Adipocyte (in vitro differentiated cells): ENCODE results near the gene ITGB2.

Experiments
- DNase-seq: peaks from one replicate; pipeline ENCODE4 v3.0.0-alpha.2; 2015; ENCODE audit warnings: low read depth
- H3K27me3 ChIP-seq: replicated peaks from 2 replicates; pipeline ENCODE4 v1.7.0; 2013; ENCODE audit warnings: mild to moderate bottlenecking, low read length, moderate library complexity; ENCODE audit not compliant: control insufficient read depth, insufficient read depth
- H3K36me3 ChIP-seq: 2 replicates; pipeline ENCODE4 v1.7.0; 2013; ENCODE audit warnings: low read length, mild to moderate bottlenecking, moderate library complexity; ENCODE audit not compliant: control insufficient read depth, insufficient read depth, severe bottlenecking
- H3K4me1 ChIP-seq: 2 replicates; pipeline ENCODE4 v1.7.0; 2013; ENCODE audit warnings: mild to moderate bottlenecking, low read length, moderate library complexity; ENCODE audit not compliant: control insufficient read depth, insufficient read depth
- H3K4me3 ChIP-seq: 2 replicates; pipeline ENCODE4 v1.7.0; 2013; ENCODE audit warnings: mild to moderate bottlenecking, low read length, moderate library complexity
- H3K9ac ChIP-seq: 2 replicates; pipeline ENCODE4 v1.7.0; 2013; ENCODE audit warnings: mild to moderate bottlenecking, low read length, moderate library complexity
- H3K9me3 ChIP-seq: 2 replicates; pipeline ENCODE4 v1.7.0; 2013; ENCODE audit warnings: mild to moderate bottlenecking, low read length, moderate library complexity; ENCODE audit not compliant: control insufficient read depth

Gene ITGB2

GRCh38 chr21:44870748-44871495 lies 49.8 kb downstream of the ITGB2 start:
- peaks cover 75% of the 10 kb centered on the region for H3K4me1 ChIP-seq
- peak overlapping the region; percentile 91 for H3K9ac ChIP-seq
- no peaks in the 10 kb centered on the region for H3K9me3 ChIP-seq
- no peak for DNase-seq
- H3K36me3 ChIP-seq = no peaks in the 10 kb centered on the region
- H3K27me3 ChIP-seq = no peaks in the 10 kb centered on the region
- peak overlapping the region; percentile 92 for H3K4me3 ChIP-seq

DNA sequence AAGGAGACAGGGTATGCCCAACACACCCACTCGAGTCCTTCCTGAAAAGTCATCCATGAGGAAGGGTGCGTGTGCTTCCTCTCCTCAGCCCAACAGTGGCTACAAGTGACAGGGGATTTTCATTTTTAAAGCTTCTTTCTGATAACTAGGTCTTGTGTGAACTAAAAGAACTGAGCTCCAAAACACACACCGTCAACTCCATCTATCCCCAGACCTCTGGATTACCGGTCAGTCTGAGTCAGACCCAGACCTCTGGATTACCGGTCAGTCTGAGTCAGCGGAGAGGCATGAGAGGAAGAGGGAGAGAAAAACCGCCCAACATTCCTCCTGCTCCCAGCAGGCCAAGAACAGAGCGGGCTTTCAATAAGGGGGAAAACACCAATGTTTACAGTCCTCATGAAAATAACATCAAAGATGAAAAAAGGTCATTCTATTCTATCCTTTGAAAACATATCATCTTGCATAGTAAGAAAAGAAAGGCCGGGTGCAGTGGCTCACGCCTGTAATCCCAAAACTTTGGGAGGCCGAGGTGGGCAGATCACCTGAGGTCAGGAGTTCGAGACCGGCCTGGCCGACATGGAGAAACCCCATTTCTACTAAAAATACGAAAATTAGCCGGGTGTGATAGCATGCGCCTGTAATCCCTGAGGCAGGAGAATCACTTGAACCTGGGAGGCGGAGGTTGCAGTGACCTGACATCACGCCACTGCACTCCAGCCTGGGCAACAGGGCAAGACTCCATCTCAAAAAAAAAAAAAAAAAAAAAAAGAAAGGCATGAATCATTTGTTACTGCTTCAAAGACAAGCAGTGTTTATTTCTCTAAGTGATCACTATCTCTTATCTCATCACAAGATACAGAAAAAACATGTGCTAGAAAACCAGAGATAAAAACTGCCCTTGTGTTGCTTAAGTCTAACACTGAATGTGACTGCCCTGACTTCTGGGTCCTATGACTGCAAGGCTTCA lies 50.6 kb downstream of the ITGB2 start:
- DNase-seq = peak; percentile 96
- peak overlapping the region; percentile 92 for H3K4me3 ChIP-seq
- peak overlapping the region; percentile 91 for H3K9ac ChIP-seq
- H3K27me3 ChIP-seq = no peaks in the 10 kb centered on the region
- no peaks in the 10 kb centered on the region for H3K9me3 ChIP-seq
- H3K36me3 ChIP-seq = peaks cover 3% of the 10 kb centered on the region
- H3K4me1 ChIP-seq = peaks cover 76% of the 10 kb centered on the region

GRCh38 chr21:44868707-44869106 lies 52.0 kb downstream of the ITGB2 start:
- H3K4me1 ChIP-seq = peaks cover 75% of the 10 kb centered on the region
- no peak overlapping the region for H3K9ac ChIP-seq
- H3K27me3 ChIP-seq = no peaks in the 10 kb centered on the region

GRCh38 chr21:44867999-44868700 lies 52.5 kb downstream of the ITGB2 start:
- no peak overlapping the region for H3K4me3 ChIP-seq
- no peaks in the 10 kb centered on the region for H3K27me3 ChIP-seq
- peaks cover 75% of the 10 kb centered on the region for H3K4me1 ChIP-seq
- no peak for DNase-seq
- peaks cover 20% of the 10 kb centered on the region for H3K36me3 ChIP-seq
- H3K9ac ChIP-seq = peak overlapping the region; percentile 9
- no peaks in the 10 kb centered on the region for H3K9me3 ChIP-seq

More at GRCh38 chr21:44868707-44869106, 52.0 kb downstream of the ITGB2 start:
- Histone ChIP-seq H3K36me3 (peaks cover 15% of the 10 kb centered on the region), H3K4me3 (no peak overlapping the region), H3K9me3 (no peaks in the 10 kb centered on the region)
- no peak for DNase-seq

- peak overlapping the region; percentile 9 for H3K9ac ChIP-seq
- H3K4me1 ChIP-seq = peaks cover 72% of the 10 kb centered on the region
- peaks cover 24% of the 10 kb centered on the region for H3K36me3 ChIP-seq
- no peaks in the 10 kb centered on the region for H3K9me3 ChIP-seq
- H3K27me3 ChIP-seq = no peaks in the 10 kb centered on the region
- DNase-seq = no peak
- no peak overlapping the region for H3K4me3 ChIP-seq
Measured at GRCh38 chr21:44867464-44867863, 53.2 kb downstream of the ITGB2 start.

GRCh38 chr21:44866780-44867179 lies 53.9 kb downstream of the ITGB2 start:
- DNase-seq = peak; percentile 53
- no peak overlapping the region for H3K4me3 ChIP-seq

GRCh38 chr21:44865561-44866280 lies 55.0 kb downstream of the ITGB2 start:
- Histone ChIP-seq H3K27me3 (no peaks in the 10 kb centered on the region), H3K9me3 (no peaks in the 10 kb centered on the region), H3K36me3 (peaks cover 27% of the 10 kb centered on the region), H3K4me3 (no peak overlapping the region), H3K4me1 (peaks cover 56% of the 10 kb centered on the region), H3K9ac (no peak overlapping the region)
- no peak for DNase-seq

More at GRCh38 chr21:44866780-44867179, 53.9 kb downstream of the ITGB2 start:
- Histone ChIP-seq H3K27me3 (no peaks in the 10 kb centered on the region), H3K9me3 (no peaks in the 10 kb centered on the region), H3K4me1 (peaks cover 66% of the 10 kb centered on the region), H3K36me3 (peaks cover 26% of the 10 kb centered on the region), H3K9ac (no peak overlapping the region)

DNA sequence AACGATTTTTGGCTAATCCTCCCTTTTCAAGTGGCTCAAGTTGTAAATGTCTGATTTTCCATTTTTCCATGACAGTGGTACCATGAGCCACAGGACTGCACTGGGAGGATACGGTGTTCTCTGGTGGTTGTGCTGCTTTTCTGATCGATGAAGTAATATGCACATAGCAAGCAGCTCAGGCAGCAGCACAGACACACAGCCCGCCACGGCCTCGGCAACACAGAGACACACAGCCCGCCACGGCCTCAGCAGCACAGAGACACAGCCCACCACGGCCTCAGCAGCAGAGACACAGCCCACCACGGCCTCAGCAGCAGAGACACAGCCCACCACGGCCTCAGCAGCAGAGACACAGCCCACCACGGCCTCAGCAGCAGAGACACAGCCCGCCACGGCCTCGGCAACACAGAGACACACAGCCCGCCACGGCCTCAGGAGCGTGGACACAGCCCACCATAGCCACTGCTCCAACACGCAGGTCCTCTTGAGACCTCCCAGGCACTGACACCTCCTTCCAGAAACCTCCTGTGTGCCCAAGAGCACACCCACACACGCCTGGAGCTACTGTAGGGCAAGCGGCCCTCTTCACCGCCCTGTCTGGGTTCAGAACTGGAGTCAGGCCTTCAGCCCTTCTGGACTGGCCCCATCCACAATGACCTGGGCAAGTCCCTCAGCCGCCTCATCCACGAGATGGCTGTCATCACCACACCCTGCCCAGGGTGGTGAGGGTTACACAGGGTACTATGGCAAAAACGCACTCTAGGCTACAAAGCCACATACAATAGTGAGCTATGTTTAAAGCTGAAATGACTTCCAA lies 57.6 kb downstream of the ITGB2 start:
- H3K9me3 ChIP-seq = no peaks in the 10 kb centered on the region
- H3K36me3 ChIP-seq = peaks cover 49% of the 10 kb centered on the region
- H3K9ac ChIP-seq = no peak overlapping the region
- H3K4me3 ChIP-seq = no peak overlapping the region
- no peaks in the 10 kb centered on the region for H3K27me3 ChIP-seq
- peaks cover 29% of the 10 kb centered on the region for H3K4me1 ChIP-seq
- no peak for DNase-seq

GRCh38 chr21:44858791-44859190 lies 61.9 kb downstream of the ITGB2 start:
- no peak for DNase-seq
- H3K9me3 ChIP-seq = no peaks in the 10 kb centered on the region
- no peak overlapping the region for H3K4me3 ChIP-seq
- H3K4me1 ChIP-seq = no peaks in the 10 kb centered on the region
- no peaks in the 10 kb centered on the region for H3K27me3 ChIP-seq
- no peak overlapping the region for H3K9ac ChIP-seq
- H3K36me3 ChIP-seq = peaks cover 72% of the 10 kb centered on the region

DNA sequence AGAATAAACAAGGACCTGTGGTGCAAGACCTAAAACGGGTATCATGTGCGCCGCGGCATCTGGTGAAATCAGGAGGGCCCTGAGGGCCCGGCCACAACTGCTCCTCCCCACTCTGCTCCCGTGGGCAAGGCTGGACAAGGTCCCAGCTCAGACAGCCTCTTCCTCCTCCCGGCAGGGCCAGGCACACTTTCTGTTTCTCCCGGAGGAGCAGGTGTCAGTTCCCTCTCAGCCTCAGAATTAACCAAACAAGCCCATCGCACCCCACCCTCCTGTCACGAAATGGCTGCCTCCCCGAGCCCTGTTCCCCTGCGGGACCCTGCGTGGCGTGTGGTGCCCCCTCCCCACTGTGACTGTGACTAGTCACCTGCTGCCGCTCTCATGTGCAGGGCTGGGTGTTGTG lies 62.4 kb downstream of the ITGB2 start:
- H3K9me3 ChIP-seq = no peaks in the 10 kb centered on the region
- no peak overlapping the region for H3K9ac ChIP-seq
- DNase-seq = no peak
- H3K4me1 ChIP-seq = no peaks in the 10 kb centered on the region
- peaks cover 70% of the 10 kb centered on the region for H3K36me3 ChIP-seq
- no peaks in the 10 kb centered on the region for H3K27me3 ChIP-seq
- no peak overlapping the region for H3K4me3 ChIP-seq
